Ecto neural progenitor cell (in vitro differentiated cells): ENCODE data around the gene COG7.

ENCODE experiments used
- DNase-seq: peaks from one replicate; pipeline ENCODE4 v3.0.0-alpha.2; 2018; ENCODE audit warnings: low spot score

COG7 gene

GRCh38 chr16:23357761-23358290 is 95.2 kb downstream of the COG7 start:
- no peak for DNase-seq

- DNase-seq: no peak
Observed at GRCh38 chr16:23356941-23357340, 96.0 kb downstream of the COG7 start.

DNA sequence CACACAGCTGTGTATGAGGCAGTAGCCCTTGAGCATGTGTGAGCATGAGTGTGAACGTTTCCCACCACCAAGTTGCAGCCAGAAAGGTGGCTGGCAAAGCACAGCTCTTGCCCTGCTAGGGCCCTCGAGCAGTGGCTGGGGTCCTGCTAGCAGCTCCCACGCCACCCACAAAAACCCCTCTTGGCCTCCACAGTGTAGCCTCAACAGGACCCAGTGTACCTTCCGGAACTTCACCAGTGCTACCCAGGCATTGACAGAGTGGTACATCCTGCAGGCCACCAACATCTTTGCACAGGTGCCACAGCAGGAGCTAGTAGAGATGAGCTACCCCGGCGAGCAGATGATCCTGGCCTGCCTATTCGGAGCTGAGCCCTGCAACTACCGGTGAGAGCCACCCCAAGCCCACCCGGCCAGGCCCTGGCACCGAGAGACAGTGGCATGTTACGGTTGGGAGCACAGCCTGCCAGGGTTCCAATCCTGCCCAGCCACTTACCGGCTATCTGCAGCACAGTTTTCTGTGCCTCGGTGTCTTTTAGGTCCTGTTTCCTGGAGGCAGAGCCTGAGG is 97.8 kb downstream of the COG7 start:
- DNase-seq: no peak

GRCh38 chr16:23354246-23354645 is 98.7 kb downstream of the COG7 start:
- no peak for DNase-seq

GRCh38 chr16:23353440-23353839 is 99.5 kb downstream of the COG7 start:
- DNase-seq: no peak

DNA sequence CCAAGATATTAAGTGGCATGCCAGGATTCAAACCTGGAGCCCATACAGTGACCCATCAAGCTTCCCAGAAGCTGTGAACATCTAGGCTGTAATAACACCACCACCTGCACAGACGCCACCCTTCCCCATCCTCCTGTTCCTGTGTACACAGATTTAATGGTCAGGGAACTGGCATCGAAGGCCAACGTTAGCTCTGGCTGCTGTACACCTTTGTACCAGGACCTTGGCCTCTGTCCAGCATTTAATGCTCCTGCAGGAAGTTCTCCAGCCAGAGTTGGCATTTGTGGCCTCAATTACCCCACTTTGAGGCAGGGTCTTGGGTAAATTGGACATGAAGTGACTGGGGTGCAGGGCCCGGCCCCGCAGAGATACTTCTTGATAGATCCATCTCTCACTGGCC is 101.6 kb downstream of the COG7 start:
- DNase-seq: no peak

DNA sequence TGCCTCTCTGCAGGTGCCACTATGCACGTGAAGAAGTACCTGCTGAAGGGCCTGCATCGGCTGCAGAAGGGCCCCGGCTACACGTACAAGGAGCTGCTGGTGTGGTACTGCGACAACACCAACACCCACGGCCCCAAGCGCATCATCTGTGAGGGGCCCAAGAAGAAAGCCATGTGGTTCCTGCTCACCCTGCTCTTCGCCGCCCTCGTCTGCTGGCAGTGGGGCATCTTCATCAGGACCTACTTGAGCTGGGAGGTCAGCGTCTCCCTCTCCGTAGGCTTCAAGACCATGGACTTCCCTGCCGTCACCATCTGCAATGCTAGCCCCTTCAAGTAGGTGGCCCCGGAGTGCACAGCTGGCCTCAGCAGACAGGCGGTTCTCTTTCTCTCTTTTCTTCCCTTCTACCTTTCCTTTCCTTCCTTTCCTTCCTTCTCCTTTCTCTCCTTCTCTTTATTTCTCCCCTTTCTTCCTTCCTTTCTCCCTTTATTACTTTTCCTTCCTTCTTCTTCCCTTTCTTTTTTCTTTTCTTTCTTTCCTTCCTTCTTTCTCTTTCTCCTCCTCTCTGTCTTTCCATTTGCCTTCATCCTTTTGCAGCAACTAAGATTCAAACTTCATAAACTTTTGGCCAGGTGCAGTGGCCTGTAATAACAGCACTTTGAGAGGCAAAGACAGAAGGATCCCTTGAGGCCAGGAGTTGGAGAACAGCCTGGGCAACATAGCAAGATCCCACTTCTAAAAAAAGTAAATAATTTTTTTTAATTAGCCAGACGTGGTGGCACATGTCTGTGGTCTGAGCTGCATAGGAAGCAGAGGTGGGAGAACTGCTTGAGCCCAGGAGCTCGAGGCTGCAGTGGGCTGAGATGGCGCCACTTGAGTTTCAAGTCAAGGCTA is 104.2 kb downstream of the COG7 start:
- DNase-seq: no peak

DNA sequence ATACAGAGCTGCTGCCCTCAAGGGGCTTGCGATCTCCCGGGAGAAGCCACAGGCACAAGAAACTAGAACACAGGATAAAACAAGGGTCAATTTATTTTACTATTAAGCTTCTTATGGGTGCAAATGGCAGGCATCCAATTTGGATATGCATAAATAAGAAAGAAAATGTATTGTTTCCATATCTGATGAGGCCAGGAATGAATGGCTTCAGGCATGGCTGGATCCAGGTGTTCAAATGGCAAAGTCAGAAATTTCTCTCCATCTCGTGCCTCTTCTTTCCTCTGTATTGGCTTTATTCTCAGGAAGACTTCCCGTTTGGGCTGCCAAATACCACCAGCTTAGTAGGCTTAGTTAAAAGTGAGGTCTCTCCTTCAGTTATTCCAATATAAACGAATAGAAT is 107.8 kb downstream of the COG7 start:
- DNase-seq: no peak

- DNase-seq: no peak
Observed at GRCh38 chr16:23343643-23344612, 109.1 kb downstream of the COG7 start.

DNA sequence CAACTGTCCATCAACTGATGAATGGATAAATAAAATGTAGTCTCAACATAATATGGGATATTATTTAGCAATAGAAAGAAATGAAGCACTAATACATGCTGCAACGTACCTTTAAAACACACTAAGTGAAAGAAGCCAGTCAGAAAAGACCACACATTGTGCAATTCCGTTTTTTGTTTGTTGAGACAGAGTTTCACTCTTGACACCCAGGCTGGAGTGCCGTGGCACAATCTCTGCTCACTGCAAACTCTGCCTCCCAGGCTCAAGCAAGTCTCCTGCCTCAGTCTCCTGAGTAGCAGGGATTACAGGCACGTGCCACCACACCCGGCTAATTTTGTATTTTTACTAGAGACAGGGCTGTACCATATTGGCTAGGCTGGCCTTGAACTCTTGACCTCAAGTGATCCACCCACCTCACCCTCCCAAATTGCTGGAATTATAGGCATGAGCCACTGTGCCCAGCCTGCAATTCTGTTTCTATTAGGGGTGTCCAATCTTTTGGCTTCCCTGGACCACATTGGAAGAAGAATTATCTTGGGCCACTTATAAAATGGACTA is 110.8 kb downstream of the COG7 start:
- DNase-seq: no peak

GRCh38 chr16:23339787-23340186 is 113.2 kb downstream of the COG7 start:
- no peak for DNase-seq
